ENCODE results near the gene LANCL2.
"Not testable (repeated sequence)": the region's sequence is repeated elsewhere in the genome, so short reads cannot be mapped to it uniquely, and the experiment has no call there.

The LANCL2 gene

DNA sequence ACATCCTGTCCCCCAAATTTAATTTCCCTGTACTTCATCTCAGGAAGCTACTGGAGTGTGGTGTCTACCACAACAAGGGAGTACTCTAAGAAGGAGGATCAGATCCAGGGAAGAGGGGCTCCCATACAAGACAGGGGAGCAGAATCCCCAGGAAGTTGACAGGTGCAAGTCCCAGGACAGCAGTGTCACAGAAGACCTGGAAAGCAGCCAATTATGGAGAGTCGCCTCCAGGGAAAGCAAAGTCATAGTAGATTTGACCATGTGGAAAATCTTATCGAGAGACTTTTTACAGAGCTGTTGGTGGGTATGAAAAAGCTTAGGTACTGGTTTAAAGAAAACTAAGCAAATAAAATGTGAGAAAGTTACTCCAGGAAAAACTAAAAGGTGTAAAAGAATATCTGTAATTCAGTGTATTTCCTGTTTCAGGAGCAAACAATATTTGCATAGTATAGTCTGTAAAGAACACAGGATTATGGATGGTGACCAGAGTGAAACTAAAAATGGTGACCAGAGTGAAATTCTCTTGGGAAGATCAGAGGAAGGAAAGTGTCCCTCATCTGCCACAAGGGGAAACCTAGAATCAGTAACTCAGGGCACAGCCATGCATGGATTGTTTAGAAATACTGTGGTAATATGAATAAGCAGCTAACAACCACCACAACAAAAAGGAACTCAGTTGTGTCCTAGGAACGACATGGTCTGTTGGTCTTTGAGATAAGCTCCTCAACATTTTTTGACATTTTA is 44.5 kb downstream of the LANCL2 start:
- DNase-seq = peak; percentile 27

DNA sequence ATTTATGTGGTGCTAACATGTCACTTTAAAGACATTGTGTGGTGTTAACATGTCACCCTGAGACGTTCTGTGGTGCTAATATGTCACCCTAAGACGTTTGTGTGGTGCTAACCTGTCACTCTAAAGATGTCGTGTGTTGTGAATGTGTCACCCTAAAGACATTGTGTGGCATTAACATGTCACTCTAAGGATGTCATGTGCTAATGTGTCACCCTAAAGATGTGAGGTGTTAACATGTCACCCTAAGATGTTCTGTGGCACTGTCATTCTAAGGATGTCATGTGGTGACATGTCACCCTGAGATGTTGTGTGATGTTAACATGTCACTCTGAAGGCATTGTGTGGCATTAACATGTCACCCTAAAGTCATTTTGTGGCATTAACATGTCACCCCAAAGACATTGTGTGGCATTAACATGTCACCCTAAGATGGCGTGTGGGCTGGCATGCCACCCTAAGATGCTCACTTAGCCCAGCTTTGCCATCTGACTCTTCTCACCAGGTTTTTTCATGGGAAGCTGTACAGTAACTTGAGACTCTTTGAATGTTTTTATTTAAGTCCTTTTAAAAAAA is 45.6 kb downstream of the LANCL2 start:
- DNase-seq = no peak

DNA sequence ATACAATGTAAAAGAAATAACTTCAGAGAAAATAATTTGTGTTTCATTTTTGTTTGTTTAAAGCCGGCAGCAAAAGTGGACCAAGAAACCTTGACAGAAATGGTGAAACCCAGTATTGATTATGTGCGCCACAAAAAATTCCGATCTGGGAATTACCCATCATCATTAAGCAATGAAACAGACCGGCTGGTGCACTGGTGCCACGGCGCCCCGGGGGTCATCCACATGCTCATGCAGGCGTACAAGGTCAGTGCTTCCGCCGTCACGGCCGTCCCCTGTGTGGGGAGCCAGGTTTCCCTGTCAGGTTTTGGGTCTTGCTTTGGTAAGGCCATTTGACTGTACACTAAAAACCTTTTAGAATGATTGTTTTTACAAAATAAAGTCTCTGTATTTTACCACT is 46.7 kb downstream of the LANCL2 start:
- DNase-seq = no peak

DNA sequence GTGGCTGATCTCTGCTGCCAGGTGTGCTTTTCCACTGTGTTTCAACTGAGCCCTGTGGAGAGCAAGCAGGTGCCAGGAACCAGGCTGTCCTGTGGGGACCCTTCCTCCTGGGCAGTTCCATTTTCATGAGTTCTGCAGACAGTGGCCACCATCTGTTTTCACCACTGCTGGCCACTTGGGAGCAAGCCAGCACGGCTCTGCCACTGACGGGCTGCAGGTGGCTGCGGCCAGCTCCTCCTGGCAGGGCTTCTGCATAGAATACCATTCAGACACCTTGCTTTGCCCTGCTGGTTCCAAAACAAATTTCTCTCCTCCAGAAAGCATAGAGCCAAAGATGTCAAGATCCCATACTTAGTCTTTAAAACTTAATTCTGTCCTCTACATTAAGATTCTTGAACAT is 48.3 kb downstream of the LANCL2 start:
- no peak for DNase-seq

DNA sequence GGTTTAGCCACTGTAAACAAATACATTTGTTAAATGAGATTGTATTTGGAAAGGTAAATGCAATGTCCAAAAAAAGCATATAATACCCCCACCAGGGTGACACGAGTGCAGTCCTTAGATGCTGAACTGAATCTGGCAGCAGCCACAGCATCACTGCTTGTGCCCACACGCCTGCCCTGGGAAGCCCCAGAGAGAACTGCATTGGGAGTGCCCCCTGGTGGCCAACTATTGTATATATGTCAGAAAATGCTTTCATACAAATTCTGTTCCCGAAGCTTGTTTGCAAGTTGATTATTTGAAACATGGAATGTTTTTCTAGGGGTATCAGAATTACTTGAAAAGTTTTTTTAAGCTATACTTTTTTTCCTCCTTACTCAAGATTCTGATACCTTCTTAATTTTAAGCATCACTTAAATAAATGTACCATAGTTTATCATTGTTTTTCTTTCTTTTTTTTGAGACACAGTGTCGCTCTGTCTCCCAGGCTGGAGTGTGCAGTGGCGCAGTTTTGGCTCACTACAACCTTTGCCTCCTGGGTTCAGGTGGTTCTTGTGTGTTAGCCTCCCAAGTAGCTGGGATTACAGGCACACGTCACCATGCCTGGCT is 50.1 kb downstream of the LANCL2 start:
- peak; percentile 24 for DNase-seq

DNA sequence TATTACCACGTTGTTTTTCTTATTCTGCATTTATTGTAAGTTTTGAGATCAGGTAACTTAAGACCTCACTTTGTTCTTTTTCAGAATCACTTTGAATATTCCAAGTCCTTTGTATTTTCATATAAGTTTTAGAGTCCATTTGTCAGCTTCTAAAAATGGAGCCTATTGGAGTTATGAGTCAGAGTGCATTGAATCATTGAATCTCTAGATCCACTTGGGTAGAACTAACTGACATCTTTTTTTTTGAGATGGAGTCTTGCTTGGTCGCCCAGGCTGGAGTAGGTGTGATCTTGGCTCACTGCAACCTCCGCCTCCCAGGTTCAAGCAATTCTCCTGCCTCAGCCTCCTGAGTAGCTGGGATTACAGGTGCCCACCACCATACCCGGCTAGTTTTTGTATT is 52.3 kb downstream of the LANCL2 start:
- not testable (repeated sequence) for DNase-seq

DNA sequence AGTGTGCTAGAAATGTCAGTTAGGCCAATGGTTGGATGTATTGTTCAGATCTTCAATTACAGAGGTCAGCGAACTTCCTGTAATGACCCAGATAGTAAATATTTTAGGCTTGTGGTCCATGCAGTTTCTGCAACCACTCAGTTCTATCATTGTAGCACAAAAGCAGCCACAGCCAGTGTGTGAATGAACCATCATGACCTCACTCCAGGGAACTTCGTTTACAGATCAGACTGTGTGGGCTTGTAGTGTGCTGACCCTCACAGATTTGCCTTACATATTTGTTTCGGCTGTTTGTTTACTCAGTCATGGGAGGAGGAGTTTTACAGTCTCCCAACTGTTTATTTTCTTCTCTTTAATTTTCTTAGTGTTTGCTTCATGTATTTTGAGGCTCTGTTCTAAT is 55.4 kb downstream of the LANCL2 start:
- no peak for DNase-seq

DNA sequence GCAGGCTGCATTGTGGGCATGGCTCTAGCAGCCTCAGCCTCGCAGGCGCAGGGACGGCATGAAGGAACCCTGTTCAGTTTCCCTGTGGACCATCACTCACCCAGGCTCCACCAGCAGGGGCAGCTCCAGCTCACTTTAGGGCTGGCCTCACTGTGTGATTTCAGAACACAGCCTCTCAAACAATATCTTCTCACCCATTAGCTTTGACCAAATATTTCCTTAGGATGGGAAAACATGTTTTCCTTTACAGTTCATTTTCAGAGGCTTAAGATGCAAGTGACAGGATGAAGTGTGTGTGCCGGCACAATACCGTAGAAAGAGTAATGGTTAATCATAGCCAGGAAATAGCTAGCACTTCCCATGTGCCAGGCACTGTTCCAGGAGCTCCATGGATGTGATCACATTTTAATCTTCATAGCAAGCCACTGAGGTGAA is 58.2 kb downstream of the LANCL2 start:
- no peak for DNase-seq

DNA sequence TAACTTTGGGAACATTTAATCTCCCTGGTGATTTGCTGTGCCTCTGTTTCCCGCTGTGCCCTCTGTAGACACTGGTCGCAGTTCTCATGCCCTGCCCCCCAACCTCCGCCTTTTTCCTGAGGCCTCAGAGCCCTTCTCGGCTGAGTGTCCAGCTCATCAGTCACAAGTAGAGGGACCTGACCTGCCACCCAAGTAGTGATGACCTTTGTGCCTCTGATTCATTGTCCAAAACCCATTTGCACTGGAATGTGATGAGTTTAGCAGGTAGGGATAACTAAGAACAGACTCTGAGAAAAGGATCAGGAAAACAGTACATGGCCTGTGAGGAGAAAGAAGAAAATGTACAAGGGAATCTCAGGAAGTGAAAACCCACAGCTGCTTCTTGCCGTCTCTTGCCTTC is 58.8 kb downstream of the LANCL2 start:
- no peak for DNase-seq

DNA sequence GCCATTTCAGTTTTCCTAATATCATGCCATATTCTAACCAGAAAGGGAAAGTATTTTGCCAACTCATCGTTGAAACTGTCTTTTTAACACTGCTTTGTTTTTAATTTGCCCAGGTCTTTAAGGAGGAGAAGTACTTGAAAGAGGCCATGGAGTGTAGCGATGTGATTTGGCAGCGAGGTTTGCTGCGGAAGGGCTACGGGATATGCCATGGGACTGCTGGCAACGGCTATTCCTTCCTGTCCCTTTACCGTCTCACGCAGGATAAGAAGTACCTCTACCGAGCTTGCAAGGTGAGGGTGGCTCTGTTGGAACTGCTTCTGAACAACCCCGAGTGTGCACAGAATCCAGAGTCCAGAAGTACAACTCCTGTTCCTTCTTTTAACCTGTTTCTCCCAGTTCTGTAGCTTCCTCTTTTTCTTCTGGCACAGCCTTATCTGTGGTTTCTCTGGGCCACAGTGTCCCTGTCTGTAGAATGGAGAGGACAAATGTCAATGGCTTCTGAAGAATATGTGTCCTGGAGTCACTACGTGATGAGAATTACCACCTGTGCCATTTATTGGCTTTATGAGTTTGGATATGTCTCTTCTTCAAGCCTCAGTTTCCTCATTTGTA is 60.1 kb downstream of the LANCL2 start:
- DNase-seq = peak; percentile 49

DNA sequence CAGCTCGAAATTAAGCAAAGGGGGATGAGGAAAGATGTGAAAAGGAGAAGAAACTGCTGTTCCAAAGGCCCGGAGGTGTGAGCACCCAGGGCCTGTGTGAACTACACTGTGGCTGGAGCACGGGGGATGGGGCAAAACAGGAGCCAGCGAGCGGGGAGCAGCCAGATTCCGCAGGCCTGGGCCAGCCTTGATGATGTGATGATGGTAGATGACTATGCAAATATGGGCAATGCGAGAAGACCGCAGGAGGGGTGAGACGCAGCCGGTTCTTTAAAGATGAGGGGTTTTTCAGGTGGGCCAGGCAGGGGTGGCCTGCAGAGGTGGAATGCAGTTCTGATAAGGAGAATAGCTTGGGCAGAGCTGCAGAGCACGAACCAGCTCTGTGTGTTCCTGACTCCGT is 61.5 kb downstream of the LANCL2 start:
- no peak for DNase-seq

DNA sequence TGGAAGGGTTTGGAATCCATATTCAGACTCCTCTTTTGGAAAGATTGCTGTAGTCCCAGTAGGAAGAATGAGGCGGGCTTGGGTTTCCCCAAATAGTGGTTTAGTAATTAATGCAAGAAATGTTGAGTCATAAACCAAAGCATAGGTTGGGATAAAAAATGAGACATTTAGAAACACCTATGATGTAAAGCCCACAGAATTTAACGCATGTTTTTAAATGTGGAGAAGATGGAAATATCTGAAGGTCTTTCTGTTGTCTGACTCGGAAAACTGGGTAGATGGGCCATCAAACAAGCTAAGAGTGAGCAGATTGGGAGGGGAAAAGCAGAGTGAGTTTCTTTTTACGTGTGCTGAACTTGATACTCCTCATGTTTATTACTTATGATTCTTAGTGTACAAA is 62.2 kb downstream of the LANCL2 start:
- DNase-seq = no peak

DNA sequence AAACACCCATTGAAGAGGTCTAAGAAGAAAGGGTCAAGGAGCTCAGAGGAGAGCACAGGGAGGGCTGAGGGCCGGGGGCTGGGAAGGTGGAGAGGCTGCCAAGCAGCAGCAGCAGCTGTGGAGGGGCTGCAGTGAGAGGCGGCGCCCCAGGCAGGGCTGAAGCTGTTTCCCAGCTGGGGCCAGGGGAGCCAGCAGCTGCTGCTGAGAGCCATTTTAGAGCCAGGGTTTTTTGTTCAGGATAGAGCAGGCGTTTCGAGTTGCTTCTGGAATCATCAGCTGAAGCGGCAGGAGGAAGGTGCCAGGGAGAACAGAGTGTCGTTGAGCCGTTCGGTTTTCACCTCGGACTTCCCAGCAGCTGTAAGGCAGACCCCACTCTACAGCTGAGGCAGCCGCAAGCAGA is 62.7 kb downstream of the LANCL2 start:
- DNase-seq = no peak

DNA sequence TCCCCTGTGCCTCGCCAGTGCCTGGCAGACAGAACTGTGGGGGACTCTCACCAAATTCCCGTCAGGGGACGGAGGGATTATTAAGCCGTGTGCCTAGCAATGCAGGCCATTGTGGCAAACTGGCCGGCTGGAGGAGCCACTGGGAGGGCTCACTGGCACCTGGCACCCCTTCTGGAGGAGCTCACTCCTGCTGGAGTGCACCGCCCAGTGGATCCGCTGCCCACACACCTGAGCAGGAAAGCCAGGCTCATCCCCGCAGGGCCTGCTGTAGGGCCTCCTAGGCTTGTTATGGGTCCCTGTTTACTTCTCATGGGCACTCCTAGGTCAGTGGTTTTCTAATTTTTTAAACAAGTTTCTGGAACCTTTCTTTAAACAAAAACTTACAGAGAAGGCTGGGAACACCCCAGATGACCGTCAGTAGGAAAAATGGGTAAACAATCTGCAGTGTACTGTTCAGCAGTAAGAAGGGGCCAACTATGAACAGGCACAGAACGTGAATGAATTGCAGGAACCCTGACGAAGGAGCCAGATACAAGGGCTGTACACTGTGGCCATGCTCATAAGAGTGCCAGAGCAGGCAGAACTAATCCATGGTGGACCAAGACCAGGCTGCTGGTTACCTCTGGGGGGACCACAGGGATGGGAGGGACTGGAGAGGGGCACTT is 64.8 kb downstream of the LANCL2 start:
- DNase-seq = no peak

DNA sequence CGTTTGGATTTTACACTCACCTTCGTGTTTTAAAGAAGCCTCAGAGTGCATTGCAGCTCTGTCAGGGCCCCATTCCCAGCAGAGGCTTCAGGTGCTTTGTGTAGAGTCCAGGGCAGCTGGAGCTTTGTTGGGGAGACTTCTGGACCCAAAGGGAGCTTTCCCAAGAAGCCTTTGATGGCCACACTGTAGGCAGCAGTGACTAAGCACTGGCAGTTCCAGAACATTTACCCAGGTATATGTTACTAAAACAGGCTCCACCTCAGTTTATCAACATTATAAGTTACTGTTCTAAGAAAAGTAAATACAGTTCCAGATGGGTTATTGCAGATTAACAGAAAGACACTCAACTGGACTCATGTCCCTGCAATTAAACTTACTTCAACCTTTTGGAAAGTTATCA is 66.8 kb downstream of the LANCL2 start:
- no peak for DNase-seq

DNA sequence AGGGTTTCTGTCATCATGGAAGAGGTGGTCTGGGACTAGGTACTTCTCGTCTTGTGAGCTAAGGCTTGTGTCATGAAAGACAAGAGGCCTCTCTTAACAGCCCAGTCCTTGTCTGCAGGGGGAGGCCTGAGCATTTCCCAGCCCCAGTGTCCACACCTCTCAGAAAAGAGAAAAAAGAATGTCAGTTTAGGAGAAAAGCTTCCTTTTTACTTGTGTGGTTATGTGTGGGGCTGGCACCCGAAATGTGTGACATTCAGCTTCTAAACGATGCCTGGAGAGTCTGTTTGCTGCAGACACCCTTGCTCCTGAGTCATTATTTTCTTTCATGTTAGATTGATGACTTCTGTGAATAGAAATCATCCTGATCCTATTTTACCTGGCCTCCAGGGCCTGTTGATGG is 67.4 kb downstream of the LANCL2 start:
- no peak for DNase-seq

DNA sequence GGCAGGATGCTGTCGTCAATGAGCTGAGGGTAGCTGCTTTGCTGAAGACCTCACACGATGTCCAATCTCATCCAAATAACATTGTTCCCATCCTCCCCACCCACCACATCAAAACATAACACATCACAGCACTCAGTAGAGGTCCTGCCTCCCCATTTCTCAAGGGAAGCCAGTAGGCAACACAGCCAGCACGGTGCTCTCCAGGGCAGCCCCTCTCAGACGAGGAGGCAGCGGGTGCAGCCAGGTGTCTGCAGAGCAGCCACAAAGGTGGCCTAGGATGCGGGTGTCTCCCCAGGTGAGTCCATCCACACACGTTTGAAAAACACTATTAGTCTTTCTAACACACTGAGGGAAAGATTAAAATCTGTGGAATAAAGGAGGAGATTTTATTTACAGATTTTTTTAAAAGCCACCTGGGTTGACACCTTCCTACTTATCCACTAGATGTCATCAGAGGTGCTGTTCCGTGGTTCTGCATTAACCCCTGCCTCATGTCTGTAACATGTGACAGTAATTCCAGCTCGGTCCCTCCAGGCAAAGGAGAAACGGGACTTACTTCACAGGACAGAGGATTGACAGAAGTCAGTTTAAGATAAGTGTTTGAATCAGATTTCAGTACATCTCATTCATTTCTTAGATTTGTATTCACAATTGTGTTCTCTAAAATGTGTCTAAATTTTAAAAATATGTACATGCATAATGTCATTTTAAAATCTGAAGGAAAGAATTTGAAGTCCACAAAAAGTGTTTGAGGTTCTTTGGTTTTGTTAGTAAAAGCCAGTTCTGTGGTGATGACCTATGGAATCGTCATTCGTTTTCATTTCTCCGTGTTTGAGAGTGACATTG is 68.0 kb downstream of the LANCL2 start:
- peak; percentile 7 for DNase-seq

DNA sequence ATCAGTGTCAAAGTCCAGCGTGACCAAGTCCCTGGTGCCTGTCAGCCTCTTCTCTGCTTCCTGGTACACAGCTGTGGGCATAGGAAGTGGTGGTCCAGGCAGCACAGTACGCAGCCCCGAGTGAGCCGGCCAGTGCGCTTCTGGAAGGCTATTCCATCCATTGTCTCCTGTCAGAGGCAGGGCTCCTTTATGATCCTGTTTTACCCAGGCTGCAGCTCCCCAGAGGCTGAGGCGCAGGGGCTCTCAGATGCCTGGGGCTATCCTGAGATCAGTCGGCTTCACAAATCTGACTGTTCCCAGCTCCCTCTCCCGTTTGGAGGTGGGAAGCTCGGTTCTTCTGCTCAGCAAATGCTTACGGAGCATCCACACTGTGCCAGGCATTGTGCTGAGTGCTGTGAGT is 70.3 kb downstream of the LANCL2 start:
- DNase-seq = no peak

DNA sequence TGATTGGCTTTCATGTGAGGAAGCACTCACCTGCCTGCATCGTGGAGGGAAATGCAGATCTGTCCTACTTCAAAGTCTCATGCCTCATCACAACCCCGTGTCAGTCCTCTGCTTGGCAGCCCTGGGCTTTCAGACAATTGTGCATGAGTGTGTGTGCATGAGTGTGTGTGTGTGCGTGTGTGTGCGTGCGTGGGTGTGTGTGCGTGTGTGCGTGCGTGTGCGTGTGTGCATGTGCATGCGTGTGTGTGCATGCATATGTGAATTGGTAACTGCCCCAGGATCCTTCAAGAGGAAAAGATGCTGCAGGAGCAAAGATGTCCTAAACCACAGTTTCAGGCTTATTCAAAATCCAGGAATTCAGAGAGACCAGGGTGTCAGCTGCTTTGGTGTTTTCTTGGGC is 71.3 kb downstream of the LANCL2 start:
- no peak for DNase-seq

DNA sequence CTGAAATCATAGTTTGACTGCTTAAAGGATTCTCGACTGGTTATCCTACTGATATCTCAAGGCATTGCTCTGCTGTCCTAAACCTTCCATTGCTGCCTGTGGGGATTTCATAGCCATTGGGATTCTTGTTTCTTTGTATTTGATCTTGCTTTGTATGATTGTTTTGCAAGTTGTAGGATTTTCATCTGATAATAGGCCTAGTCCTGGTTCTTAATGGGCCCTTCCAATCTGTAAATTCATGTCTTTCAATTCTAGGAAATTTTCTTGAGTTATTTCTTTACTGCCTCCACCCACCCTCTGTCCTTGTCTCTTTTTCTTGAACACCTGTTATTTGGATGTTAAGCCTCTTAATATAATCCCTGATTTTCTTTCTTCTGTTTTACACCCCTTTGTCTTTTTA is 72.2 kb downstream of the LANCL2 start:
- no peak for DNase-seq

DNA sequence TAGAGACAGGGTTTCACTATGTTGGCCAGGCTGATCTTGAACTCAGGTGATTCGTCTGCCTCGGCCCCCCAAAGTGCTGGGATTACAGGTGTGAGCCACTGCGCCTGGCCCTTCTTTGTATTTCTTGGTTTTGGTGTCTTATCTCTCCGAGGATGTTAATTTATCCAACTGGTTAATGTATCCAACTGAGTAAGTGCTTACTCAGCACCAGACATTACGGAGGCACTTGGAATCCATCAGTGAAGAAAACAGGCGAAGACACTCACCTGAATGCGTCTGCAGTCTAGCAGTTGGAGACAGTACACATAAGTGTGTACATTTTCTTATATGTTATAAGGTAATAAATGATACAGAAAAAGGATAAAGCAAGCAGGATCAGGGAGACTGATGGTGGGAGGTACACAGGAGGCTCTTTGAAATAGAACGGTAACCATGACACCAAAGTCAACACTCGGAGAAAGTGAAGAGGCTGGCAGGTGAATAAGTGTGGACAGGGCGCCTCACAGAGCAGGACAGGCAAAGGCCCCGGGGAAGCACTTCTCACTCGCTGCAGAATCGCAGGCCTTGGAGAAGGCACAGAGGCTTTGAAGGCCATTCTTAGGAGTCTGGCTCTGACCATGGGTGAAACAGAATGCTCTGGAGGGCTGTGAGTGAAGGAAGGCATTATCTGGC is 73.1 kb downstream of the LANCL2 start:
- DNase-seq = no peak
